Muscle of back (tissue), 11 donors: ENCODE results near the gene APCDD1. TPM values are rescaled to one million over a fixed set of nuclear protein-coding genes. Genes with fewer than 3 reads are reported as not detected.
"Not testable (repeated sequence)": the region's sequence is repeated elsewhere in the genome, so short reads cannot be mapped to it uniquely, and the experiment has no call there.

Source experiments
- DNase-seq, 3 donors: peaks; one replicate each; pipeline versions ENCODE4 v3.0.0 to v3.0.0-alpha.2; 2013
- polyA plus RNA-seq, 10 donors: library from polyadenylated mRNA; unstranded; fragments of 120-200 nt; gene quantifications; one replicate each; pipeline ENCODE4 v1.2.1, GENCODE V29; 2013; ENCODE audit not compliant: insufficient read length in 10 of 10

Gene APCDD1
- polyA plus RNA-seq, 10 donors: 9.9 to 191 (median 20.4) TPM

DNA sequence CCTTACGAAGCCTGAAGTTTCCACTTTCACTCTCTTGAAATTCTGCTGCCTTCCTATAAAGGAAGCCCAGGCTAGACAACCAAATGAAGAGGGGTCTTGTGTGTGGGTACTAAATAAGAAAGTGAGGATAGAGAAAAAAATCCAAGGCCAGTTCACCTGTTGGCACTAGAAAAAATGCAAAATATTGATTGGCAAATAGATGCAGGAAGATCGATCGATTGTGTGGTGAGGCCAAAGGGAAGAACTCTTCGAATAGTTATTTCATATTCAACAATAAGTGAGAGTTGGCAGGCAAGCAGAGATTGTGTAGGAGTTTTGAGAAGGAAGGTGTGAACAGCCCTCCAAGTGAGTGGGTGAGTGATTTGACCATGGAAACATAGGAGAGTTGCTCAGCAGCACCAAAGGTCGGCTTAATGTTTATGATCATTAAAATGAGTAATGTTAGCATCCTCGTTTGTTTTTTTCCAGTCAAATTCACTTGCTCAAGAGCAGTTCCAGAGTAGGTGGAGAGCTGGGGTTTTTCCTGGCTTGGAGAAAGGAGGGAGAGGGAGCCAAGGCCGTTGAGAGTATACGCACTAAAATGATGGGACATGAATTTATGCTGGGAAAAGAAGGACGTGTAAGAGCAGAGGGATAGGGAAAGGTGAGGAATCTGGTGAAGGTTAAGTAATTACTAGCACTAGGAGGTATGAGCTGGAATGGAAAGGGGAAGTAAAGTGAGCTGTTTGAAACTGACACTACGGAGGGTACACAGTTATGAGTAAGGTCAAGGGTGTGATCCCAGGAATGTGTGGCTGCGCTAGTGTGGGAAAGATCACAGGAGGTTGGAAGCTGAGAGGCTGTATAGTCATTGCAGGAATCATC lies 70.3 kb downstream of the APCDD1 start:
- DNase-seq: peak in 1 of 3 donors; percentile 25

DNA sequence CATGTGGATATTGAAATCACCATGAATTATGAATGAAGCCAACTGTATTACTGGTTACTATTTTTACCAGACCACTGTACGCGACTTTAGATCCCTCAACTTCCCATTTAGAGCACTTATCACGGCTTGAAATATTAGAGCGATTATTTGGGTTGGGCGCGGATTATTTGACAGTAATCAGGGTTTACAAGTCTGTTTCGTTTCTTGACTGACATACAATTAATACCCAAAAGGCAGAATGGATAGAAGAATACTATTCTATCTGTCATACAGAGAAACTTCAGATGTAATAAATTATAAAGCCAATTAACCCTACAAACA lies 70.9 kb downstream of the APCDD1 start:
- peak in 1 of 3 donors; percentile 34 for DNase-seq

DNA sequence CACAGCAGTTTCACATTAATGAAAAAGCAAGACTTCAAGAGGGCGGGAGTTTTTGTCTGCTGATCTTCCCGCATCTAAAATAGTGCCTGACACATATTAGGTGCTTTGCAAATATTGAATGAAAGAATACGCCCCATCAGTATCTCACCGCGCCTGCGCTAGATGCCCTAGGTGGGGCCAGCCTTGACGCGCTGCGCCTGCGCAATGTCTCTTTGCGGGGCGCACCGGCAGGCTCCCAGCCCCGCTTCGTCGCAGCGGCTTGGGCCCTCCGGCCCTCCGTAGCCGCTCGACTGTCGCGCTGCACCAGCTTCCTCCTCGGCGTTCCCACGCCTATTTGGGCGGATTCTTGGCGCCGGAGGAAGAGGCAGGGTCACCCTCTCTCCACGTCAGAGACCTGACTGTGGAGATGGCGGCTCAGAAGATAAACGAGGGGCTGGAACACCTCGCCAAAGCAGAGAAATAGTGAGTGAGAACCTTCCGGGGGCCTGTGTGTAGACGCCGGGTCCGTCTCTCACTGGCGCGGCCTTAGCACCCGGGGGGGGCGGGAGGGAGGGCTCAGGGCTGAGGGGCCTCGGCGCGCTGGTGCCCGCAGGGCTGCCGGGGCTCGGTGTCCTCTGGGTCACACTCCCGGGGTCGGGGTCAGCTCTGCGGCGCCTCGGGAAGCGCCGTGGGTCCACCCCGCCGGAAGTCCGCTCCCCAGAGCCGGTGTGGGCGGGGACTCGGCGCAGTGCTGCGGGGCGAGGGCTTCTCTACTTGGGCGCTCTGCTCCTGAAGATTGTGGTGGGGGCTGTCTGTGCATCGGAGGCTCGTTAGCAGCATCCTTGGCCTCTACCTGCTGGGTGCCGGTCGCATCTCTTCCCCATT lies 71.5 kb downstream of the APCDD1 start, which contains the start of gene NAPG:
TSS of gene NAPG (plus strand) at position 331 of the 864 bp plus-strand sequence. CDS start at position 407, 76 bp downstream.
- DNase-seq: peak; percentile 95 to 97 (median 97)

DNA sequence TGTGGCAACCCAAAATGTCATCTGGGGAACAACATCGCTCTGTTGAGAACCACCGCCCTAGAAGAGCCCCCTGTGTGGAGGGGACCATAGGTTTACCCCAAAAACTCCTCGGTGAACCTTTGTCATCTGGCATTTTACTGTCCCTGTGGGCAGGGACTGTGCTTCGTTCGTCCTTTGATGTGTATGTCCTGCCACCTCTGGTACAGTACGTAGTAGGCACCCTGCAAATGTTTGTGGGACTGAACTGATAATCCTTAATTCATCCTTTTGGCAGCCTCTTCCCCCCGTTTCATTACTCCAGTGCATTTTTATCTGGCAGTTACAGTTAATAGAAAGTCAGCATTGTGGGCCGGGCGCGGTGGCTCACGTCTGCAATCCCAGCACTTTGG lies 72.1 kb downstream of the APCDD1 start:
- no peak for DNase-seq

DNA sequence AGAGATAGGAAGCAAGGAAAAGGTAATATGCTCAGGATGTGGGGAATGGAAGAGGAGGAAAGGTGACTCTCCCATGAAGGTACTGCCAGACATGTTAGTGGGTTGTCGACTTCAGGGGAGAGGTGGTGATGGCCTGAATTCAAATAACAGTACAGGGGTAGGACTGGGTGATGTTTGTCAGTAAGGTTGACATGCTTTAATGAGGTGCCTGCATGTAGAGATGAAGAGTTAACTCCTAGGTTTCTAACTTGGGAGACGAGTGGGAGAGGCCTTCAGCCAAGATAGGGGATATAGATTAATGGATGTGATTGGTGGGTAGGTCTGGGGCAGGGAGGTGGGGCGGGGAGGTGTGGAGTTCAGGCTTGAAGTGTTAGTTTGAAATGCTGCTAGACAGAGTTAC lies 74.0 kb downstream of the APCDD1 start:
- no peak for DNase-seq

DNA sequence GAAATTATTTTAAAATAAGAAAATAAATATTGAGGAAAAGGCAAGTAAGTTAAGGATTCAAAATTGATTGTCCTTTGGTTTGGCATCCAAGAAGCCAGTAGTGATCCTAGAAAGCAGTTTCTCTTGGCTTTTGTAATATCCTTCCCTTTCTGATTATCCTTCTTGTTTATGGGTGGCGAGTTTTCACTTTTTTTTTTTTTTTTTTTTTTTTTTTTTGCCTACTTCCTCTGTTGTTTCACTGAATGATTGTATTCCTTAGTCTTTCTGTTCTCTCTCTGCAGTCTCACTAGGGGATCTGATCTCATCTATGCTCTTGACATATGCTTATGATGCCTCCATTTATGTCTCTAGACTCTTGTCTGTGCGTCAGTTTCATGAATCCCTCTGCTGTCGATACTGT lies 75.6 kb downstream of the APCDD1 start:
- DNase-seq: no peak

DNA sequence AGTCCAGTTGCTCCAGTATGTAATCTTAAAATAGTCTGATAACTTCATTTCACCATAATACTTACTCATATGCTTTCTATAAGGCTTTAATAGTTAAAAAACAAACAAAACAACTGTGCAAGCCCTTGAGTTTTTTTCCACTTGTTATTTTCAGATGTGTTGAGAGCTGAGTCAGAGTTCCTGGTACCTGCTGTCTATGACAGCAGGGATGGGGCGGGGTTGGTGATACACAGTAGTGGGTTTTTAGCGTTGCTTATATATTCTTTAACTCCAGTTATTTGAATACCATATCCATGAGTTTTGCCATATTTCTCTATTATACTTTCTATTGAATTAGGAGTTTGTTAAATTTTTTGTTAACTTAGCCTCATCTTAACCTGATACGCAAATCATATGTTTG lies 76.4 kb downstream of the APCDD1 start:
- no peak for DNase-seq

DNA sequence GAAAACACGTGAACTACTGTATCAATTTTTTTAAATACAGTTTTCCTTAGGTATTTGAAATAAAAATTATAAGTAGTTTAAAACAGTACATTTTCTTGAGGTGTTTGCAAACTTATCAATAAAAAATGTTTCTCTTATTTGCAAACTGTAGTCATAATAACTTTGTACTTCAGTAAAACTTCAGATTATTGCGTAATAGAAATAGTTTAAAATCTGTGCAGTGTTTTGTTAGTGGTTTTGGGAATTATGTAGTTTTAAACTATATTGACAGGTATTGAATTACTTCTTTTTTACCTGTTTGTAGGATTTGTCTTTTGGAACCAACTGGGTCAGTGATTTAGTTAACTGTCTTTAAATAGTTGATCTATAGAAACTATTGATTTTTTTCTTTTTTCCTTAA lies 78.7 kb downstream of the APCDD1 start:
- no peak for DNase-seq

DNA sequence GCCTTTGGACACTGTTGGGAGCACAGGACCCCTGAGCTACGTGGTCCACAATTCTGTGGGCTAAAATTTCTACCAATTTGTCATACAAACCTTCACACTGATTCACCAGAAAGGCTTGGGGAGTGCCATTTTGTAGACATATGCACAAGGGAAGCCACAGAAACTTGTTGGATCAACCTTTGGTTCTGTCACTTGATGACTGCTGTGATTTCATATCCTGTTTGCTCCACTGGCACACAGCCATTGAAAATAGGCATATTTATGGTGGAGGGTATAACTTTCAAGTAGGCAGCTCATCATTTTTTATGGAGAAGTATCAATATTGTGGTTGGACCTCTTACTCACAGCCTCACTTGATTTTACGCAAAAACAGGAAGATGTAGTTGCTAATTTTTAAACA lies 81.8 kb downstream of the APCDD1 start:
- no peak for DNase-seq

DNA sequence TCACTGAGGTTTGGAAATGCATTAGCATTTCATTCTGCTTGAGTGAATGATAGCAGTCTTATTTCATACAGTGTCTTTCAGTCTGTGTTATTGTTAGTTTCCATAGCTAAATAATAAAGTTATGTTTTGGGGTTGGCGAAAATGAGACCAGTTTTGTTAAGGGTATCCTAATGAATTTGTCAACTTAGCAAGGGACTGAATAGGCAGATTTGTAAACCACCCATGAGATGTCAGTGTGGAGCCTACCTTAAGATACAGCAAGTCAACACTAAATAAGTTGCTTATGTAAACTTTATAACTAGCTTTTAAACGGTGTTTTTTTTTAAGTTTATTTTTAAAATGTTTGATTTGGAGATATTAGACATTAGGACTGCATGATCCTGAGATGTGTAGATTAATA lies 83.3 kb downstream of the APCDD1 start:
- DNase-seq: no peak

DNA sequence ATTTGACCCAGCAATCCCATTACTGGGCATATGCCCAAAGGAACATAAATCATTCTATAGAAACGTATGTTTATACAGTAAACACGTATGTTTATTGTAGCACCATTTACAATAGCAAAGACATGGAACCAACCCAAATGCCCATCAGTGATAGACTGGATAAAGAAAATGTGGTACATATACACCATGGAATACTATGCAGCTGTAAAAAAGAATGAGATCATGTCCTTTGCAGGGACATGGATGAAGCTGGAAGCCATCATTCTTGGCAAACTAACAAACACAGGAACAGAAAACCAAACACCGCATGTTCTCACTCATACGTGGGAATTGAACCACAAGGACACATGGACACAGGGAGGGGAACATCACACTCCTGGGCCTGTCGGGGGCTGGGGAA lies 84.7 kb downstream of the APCDD1 start:
- DNase-seq: not testable (repeated sequence)

Other genes with a start within 250 kb of the APCDD1 start
- gene NAPG, start 71.4 kb downstream of the APCDD1 start, polyA plus RNA-seq: 10 to 100 TPM; 12.5 to 25.1 (median 16.9) TPM